Erythroblast (primary cell): Measurements from ENCODE around the gene IQSEC2.
A peak's percentile ranks its signal among the peaks of the same experiment; 100 is the strongest.

Experiments used
- DNase-seq, 2 experiments: peaks; one replicate each; lab custom pipeline; 2025; lab: John Stamatoyannopoulos, UW
- GATA1 ChIP-seq: IDR thresholded peaks from 2 replicates; pipeline ENCODE4 v1.6.1; 2011; ENCODE audit warnings: low read depth, mild to moderate bottlenecking, control low read depth, low read length, moderate library complexity
- POLR2A ChIP-seq: IDR thresholded peaks from 2 replicates; pipeline ENCODE4 v1.6.1; 2011; ENCODE audit warnings: mild to moderate bottlenecking, low read length

IQSEC2 gene

GRCh38 chrX:53268173-53268572 lies 13.2 kb downstream of the IQSEC2 start:
- DNase-seq, result no peak
- TF ChIP-seq POLR2A (no peak), GATA1 (no peak)

- DNase-seq, result no peak
These were observed 14.5 kb downstream of the IQSEC2 start for GRCh38 chrX:53266914-53267313.

GRCh38 chrX:53265771-53266574 lies 15.4 kb downstream of the IQSEC2 start:
- TF ChIP-seq POLR2A, result no peak
- TF ChIP-seq GATA1, result no peak
- DNase-seq, result no peak

More at GRCh38 chrX:53266914-53267313, 14.5 kb downstream of the IQSEC2 start:
- no peak for TF ChIP-seq GATA1
- no peak for TF ChIP-seq POLR2A

- DNase-seq, result peak; percentile 2 to 35
- TF ChIP-seq GATA1, result no peak
These were observed 17.7 kb downstream of the IQSEC2 start for GRCh38 chrX:53263597-53264094.

- no peak for DNase-seq
- no peak for TF ChIP-seq POLR2A
- TF ChIP-seq GATA1, result no peak
These were observed 18.4 kb downstream of the IQSEC2 start for GRCh38 chrX:53262918-53263394.

GRCh38 chrX:53262189-53262917 lies 19.0 kb downstream of the IQSEC2 start:
- no peak for DNase-seq
- no peak for TF ChIP-seq GATA1
- no peak for TF ChIP-seq POLR2A

- no peak for TF ChIP-seq POLR2A
- no peak for TF ChIP-seq GATA1
- DNase-seq, result no peak
These were observed 19.9 kb downstream of the IQSEC2 start for GRCh38 chrX:53261355-53261972.

- no peak for DNase-seq
- TF ChIP-seq GATA1, result no peak
- TF ChIP-seq POLR2A, result no peak
These were observed 20.5 kb downstream of the IQSEC2 start for GRCh38 chrX:53260836-53261235.

GRCh38 chrX:53257670-53258423 lies 23.5 kb downstream of the IQSEC2 start:
- TF ChIP-seq POLR2A, result no peak
- no peak for TF ChIP-seq GATA1

GRCh38 chrX:53257166-53257565 lies 24.2 kb downstream of the IQSEC2 start:
- no peak for DNase-seq
- TF ChIP-seq GATA1, result no peak
- TF ChIP-seq POLR2A, result no peak

More at GRCh38 chrX:53257670-53258423, 23.5 kb downstream of the IQSEC2 start:
- DNase-seq, result no peak

- DNase-seq, result no peak
- TF ChIP-seq GATA1, result no peak
- no peak for TF ChIP-seq POLR2A
These were observed 24.8 kb downstream of the IQSEC2 start for GRCh38 chrX:53256446-53257041.

- TF ChIP-seq POLR2A (no peak), GATA1 (no peak)
- DNase-seq, result peak; percentile 50 to 73
These were observed 25.6 kb downstream of the IQSEC2 start for GRCh38 chrX:53255738-53256191.
